HepG2 (cell line): Measurements from ENCODE around the gene LYRM4. TPM values are rescaled to one million over a fixed set of nuclear protein-coding genes. Genes with fewer than 3 reads are reported as not detected.

ENCODE experiments used
- ATAC-seq: fragments of 200-7000 bp; cut with Tn5 transposase; 3 replicates; pipeline ENCODE4 v1.9.1; 2020; ENCODE audit warnings: mild to moderate bottlenecking, moderate library complexity
- BruUV-seq: library from RNA; stranded (reverse); fragments of 400-500 nt; replicated peaks from 2 replicates; lab custom pipeline; 2021; lab: Mats Ljungman, UMichigan
- CTCF ChIA-PET: fragments of 300-600 bp; formaldehyde crosslinking; extraction: SDS; loops from one replicate; lab custom pipeline; 2021; ENCODE audit warnings: low total read pairs, inconsistent platforms, low intra/inter-chr PET ratio; lab: Yijun Ruan, JAX
- POLR2A ChIA-PET: fragments of 350-600 bp; sonication (Branson Sonifier 250); formaldehyde crosslinking; loops from one replicate; lab custom pipeline; 2020; ENCODE audit warnings: antibody characterized with exemption, inconsistent platforms; lab: Yijun Ruan, JAX
- DNase-seq: peaks from one replicate; pipeline ENCODE4 v3.0.0-alpha.2; 2015; ENCODE audit warnings: low spot score
- FAIRE-seq: peaks from 3 replicates; lab custom pipeline; 2011; peaks lifted over from hg19 to GRCh38; lab: Jason Lieb, UNC
- H2AFZ ChIP-seq: one replicate; pipeline ENCODE4 v1.6.1; 2011; ENCODE audit warnings: low read length, inconsistent platforms
- H3K27ac ChIP-seq: fragments of 300-600 bp; 3 replicates; pipeline ENCODE4 v1.8.0; 2011; ENCODE audit warnings: mixed run types, mild to moderate bottlenecking, mixed read lengths, low read length, inconsistent platforms; ENCODE audit not compliant: insufficient read depth; ENCODE audit errors: extremely low read length
- H3K27me3 ChIP-seq, 2 experiments: fragments of 200-600 bp in 1 of 2; 2 replicates in 1 of 2; 3 replicates in 1 of 2; pipeline versions ENCODE4 v1.6.0 to v1.8.0; 2011; ENCODE audit warnings: low read length in 2 of 2, mild to moderate bottlenecking in 2 of 2, moderate library complexity in 2 of 2, inconsistent platforms in 1 of 2; ENCODE audit not compliant: insufficient read depth in 2 of 2, control insufficient read depth in 1 of 2
- H3K36me3 ChIP-seq, 2 experiments: fragments of 200-600 bp in 1 of 2; replicated peaks in 1 of 2; 2 replicates in 1 of 2; 3 replicates in 1 of 2; pipeline versions ENCODE4 v1.5.1 to v1.8.0; 2011; ENCODE audit warnings: low read length in 2 of 2, inconsistent platforms in 1 of 2; ENCODE audit not compliant: insufficient read depth in 2 of 2, control insufficient read depth in 1 of 2
- H3K4me1 ChIP-seq: 2 replicates; pipeline ENCODE4 v1.5.1; 2012; ENCODE audit warnings: low read length, inconsistent platforms; ENCODE audit not compliant: insufficient read depth
- H3K4me2 ChIP-seq: 2 replicates; pipeline ENCODE4 v1.6.0; 2011; ENCODE audit warnings: low read depth, low read length, inconsistent platforms
- H3K4me3 ChIP-seq, 3 experiments: fragments of 200-600 bp in 1 of 3; sonication (generic), shearing (Covaris generic) in 1 of 3; replicated peaks in 1 of 3; 2 replicates each; pipeline ENCODE4 v1.5.1; 2011 to 2016; ENCODE audit warnings: low read length in 3 of 3, inconsistent platforms in 2 of 3, low read depth in 2 of 3, mild to moderate bottlenecking in 2 of 3, control low read depth in 1 of 3, mixed read lengths in 1 of 3; ENCODE audit not compliant: insufficient read depth in 1 of 3
- H3K79me2 ChIP-seq: one replicate; pipeline ENCODE4 v1.6.1; 2011; ENCODE audit warnings: low read length, inconsistent platforms; ENCODE audit not compliant: insufficient read depth
- H3K9ac ChIP-seq: 2 replicates; pipeline ENCODE4 v1.6.0; 2011; ENCODE audit warnings: mild to moderate bottlenecking, low read depth, low read length, inconsistent platforms; ENCODE audit not compliant: insufficient read depth
- H3K9me3 ChIP-seq: 2 replicates; pipeline ENCODE4 v1.5.1; 2012; ENCODE audit warnings: mild to moderate bottlenecking, low read length
- H4K20me1 ChIP-seq: 2 replicates; pipeline ENCODE4 v1.6.0; 2011; ENCODE audit warnings: inconsistent platforms, mild to moderate bottlenecking, low read length, moderate library complexity; ENCODE audit not compliant: insufficient read depth
- ASH2L ChIP-seq: fragments of 300-600, 200-600 bp; sonication (generic); IDR thresholded peaks from 2 replicates; pipeline ENCODE4 v1.7.0; 2017; ENCODE audit warnings: low read depth, mild to moderate bottlenecking, moderate library complexity, mixed read lengths, low read length; ENCODE audit not compliant: insufficient read length
- DNMT3B ChIP-seq: conservative IDR thresholded peaks from 2 replicates; pipeline ENCODE4 v1.6.1; 2016; ENCODE audit warnings: missing biosample characterization, control low read depth
- HCFC1 ChIP-seq: fragments of 150-350 bp; IDR thresholded peaks from 2 replicates; pipeline ENCODE4 v1.6.1; 2014; ENCODE audit warnings: low read depth, low read length
- KDM2A ChIP-seq: sonication (generic); formaldehyde crosslinking; IDR thresholded peaks from 2 replicates; pipeline ENCODE4 v1.4.0; 2020; ENCODE audit warnings: low read depth, missing genetic modification reagents, borderline replicate concordance
- NR2C2 ChIP-seq: sonication (generic); formaldehyde crosslinking; IDR thresholded peaks from 2 replicates; pipeline ENCODE4 v1.4.0; 2020; ENCODE audit warnings: missing genetic modification reagents, mild to moderate bottlenecking, moderate library complexity, borderline replicate concordance
- PITX1 ChIP-seq: sonication (generic); formaldehyde crosslinking; IDR thresholded peaks from 2 replicates; pipeline ENCODE4 v1.5.1; 2020; ENCODE audit warnings: mild to moderate bottlenecking, missing genetic modification reagents
- SPEN ChIP-seq: sonication (generic); formaldehyde crosslinking; IDR thresholded peaks from 2 replicates; pipeline ENCODE4 v1.5.1; 2020; ENCODE audit warnings: low read depth, mild to moderate bottlenecking, missing genetic modification reagents
- ZNF572 ChIP-seq: sonication (generic); formaldehyde crosslinking; IDR thresholded peaks from 2 replicates; pipeline ENCODE4 v1.5.1; 2020; ENCODE audit warnings: mild to moderate bottlenecking, missing genetic modification reagents
- ZNF660 ChIP-seq: sonication (generic); formaldehyde crosslinking; IDR thresholded peaks from 2 replicates; pipeline ENCODE4 v1.5.1; 2020; ENCODE audit warnings: mild to moderate bottlenecking, low read depth, missing genetic modification reagents, borderline replicate concordance
- ZNF839 ChIP-seq: sonication (generic); formaldehyde crosslinking; IDR thresholded peaks from 2 replicates; pipeline ENCODE4 v1.4.0; 2020; ENCODE audit warnings: missing genetic modification reagents, mild to moderate bottlenecking, borderline replicate concordance
- ZSCAN25 ChIP-seq: sonication (generic); formaldehyde crosslinking; IDR thresholded peaks from 2 replicates; pipeline ENCODE4 v1.8.0; 2022; ENCODE audit warnings: mild to moderate bottlenecking, missing genetic modification reagents
- ZSCAN31 ChIP-seq: sonication (generic); formaldehyde crosslinking; IDR thresholded peaks from 2 replicates; pipeline ENCODE4 v1.5.0; 2020; ENCODE audit warnings: low read depth, mild to moderate bottlenecking, missing genetic modification reagents
- WGBS: methylation state at CpG from one replicate; pipeline ENCODE4 v1.1.6; 2017; ENCODE audit warnings: low lambda C conversion rate; 5-methylcytosine and 5-hydroxymethylcytosine counted together
- in situ Hi-C: cut with HindIII; loops from 2 replicates; pipeline ENCODE4 v1.10.0; 2017; ENCODE audit warnings: low pct_unique_long_range_greater_than_20kb; ENCODE audit not compliant: extremely low pct_ligation_motif_present
- intact Hi-C: fragments of 100-400 bp; cut with micrococcal nuclease; formaldehyde crosslinking; loops from one replicate; pipeline ENCODE4 v1.10.0; 2022; ENCODE audit not compliant: unreplicated experiment
- polyA plus RNA-seq, 8 experiments: library from polyadenylated mRNA; depleted of rRNA in 3 of 8; stranded (reverse) in 7 of 8; unstranded in 1 of 8; fragments of >200 nt; fragmentation: Illumina TruSeq in 4 of 8; extraction: Trizol in 4 of 8; gene quantifications; 2 replicates each; pipeline versions ENCODE4 v1.2.1 to v1.2.3, GENCODE V29; 2011 to 2016; ENCODE audit warnings: low read depth in 4 of 8, missing spikeins in 1 of 8, mixed read lengths in 1 of 8; ENCODE audit not compliant: insufficient read depth in 1 of 8
- total RNA-seq, 5 experiments: library from RNA; depleted of rRNA; stranded (reverse); fragments of >200 nt; fragmentation: Illumina TruSeq; extraction: Trizol; gene quantifications; 2 replicates each; pipeline ENCODE4 v1.2.3, GENCODE V29; 2016; ENCODE audit warnings: low read depth in 1 of 5
- TF ChIP-seq, protein P1 (sequence below): IDR thresholded peaks from 2 replicates; pipeline ENCODE4 v1.6.1; 2012; ENCODE audit warnings: low read length, improper control_type of control experiment

LYRM4 gene
- total and polyA plus RNA-seq, 2 of the 13 experiments (the other 11 are each of a cell fraction or from before 2014, with no cell fraction given), result 64.6 to 67.5 TPM

DNA sequence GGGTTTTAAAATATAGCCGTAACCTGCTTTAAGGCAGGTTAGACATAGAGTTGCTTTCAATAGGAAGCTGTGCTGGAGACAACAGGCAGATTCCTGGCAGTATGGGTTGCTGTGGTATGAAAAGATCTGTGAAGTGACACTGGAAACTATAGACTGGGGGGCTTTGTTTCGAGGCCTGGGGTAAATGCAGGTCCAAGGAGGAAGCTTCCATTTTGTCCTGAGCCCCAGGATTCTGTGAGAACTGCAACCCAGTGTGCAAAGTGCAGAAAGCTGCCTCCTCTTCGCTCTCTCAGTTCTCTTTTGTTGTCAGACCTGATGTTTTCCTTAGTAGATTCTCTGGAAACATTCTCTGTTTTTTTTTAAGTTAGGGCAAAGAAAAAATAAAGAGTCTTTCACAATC lies 86.9 kb downstream of the LYRM4 start:
- H4K20me1 ChIP-seq, result no peaks in the 10 kb centered on the region
- CTCF ChIA-PET, result no interaction called here
- no peak overlapping the region for H3K4me2 ChIP-seq
- H2AFZ ChIP-seq, result no peak overlapping the region
- no peak for ATAC-seq
- no peaks in the 10 kb centered on the region for H3K27me3 ChIP-seq
- TF ChIP-seq NR2C2 (no peak), ZNF572 (no peak), SPEN (CRISPR knock-in tag) (no peak), DNMT3B (CRISPR knock-in tag) (no peak)
- TF ChIP-seq, all 625 proteins: peak for 0
- intact Hi-C loops (no loop called here), in situ Hi-C loops (no loop called here)
- WGBS, result 95% methylated on average over 3 of the region's 3 CpGs
- no peaks in the 10 kb centered on the region for H3K4me1 ChIP-seq
- H3K27ac ChIP-seq, result no peak overlapping the region
- no peaks in the 10 kb centered on the region for H3K79me2 ChIP-seq
- H3K4me3 ChIP-seq, result no peak overlapping the region
- POLR2A ChIA-PET, result no interaction called here
- DNase-seq (no peak), FAIRE-seq (no peak)
- BruUV-seq, result no TSS peak
- no peaks in the 10 kb centered on the region for H3K9me3 ChIP-seq
- no peak overlapping the region for H3K9ac ChIP-seq
- 0 out of 5 replicates have a peak, but pooled peaks cover 0 to 1% of the 10 kb centered on the region in 2 experiments for H3K36me3 ChIP-seq

DNA sequence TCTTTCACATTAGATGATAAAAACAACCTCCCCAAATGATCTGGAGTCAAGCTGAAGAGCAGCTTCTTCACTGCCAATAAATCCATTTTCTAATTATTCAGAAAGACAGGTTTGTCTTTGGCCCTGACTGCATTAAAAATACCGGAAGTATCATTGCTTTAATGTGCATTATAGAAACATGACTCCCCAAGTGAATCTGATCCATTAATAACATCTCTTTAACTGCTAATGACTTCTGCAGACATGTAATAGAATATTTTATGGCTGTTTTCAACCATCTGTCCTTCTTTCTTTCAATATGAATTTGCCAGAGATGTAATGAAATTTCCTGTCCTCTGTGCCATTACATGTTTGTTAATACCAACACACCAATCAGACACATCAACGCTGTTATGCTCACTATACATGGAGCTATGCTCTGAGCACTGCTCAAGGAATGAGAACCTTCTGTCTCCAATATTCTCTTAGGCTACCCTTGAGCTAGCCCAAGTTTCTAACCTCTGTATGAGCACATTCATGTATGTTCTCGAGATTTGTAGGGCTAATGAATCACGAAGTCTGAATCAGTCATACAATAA lies 87.8 kb downstream of the LYRM4 start:
- no peak overlapping the region for H3K4me2 ChIP-seq
- ChIA-PET POLR2A (no interaction called here), CTCF (no interaction called here)
- H3K36me3 ChIP-seq, result 0 out of 5 replicates have a peak, but pooled peaks cover 0 to 1% of the 10 kb centered on the region in 2 experiments
- intact Hi-C loops (no loop called here), in situ Hi-C loops (no loop called here)
- H2AFZ ChIP-seq, result no peak overlapping the region
- no peak overlapping the region for H3K9ac ChIP-seq
- H3K27ac ChIP-seq, result no peak overlapping the region
- no peaks in the 10 kb centered on the region for H3K9me3 ChIP-seq
- H3K27me3 ChIP-seq, result no peaks in the 10 kb centered on the region
- ATAC-seq, result no peak
- no TSS peak for BruUV-seq
- H4K20me1 ChIP-seq, result no peaks in the 10 kb centered on the region
- no peak overlapping the region for H3K4me3 ChIP-seq
- H3K79me2 ChIP-seq, result no peaks in the 10 kb centered on the region
- no peak for FAIRE-seq
- WGBS, result 91% methylated on average over 4 of the region's 4 CpGs
- no peak for DNase-seq
- TF ChIP-seq ZNF839 (CRISPR knock-in tag), result no peak
- no peak for TF ChIP-seq PITX1
- TF ChIP-seq ZSCAN25, result no peak
- TF ChIP-seq, protein P1, sequence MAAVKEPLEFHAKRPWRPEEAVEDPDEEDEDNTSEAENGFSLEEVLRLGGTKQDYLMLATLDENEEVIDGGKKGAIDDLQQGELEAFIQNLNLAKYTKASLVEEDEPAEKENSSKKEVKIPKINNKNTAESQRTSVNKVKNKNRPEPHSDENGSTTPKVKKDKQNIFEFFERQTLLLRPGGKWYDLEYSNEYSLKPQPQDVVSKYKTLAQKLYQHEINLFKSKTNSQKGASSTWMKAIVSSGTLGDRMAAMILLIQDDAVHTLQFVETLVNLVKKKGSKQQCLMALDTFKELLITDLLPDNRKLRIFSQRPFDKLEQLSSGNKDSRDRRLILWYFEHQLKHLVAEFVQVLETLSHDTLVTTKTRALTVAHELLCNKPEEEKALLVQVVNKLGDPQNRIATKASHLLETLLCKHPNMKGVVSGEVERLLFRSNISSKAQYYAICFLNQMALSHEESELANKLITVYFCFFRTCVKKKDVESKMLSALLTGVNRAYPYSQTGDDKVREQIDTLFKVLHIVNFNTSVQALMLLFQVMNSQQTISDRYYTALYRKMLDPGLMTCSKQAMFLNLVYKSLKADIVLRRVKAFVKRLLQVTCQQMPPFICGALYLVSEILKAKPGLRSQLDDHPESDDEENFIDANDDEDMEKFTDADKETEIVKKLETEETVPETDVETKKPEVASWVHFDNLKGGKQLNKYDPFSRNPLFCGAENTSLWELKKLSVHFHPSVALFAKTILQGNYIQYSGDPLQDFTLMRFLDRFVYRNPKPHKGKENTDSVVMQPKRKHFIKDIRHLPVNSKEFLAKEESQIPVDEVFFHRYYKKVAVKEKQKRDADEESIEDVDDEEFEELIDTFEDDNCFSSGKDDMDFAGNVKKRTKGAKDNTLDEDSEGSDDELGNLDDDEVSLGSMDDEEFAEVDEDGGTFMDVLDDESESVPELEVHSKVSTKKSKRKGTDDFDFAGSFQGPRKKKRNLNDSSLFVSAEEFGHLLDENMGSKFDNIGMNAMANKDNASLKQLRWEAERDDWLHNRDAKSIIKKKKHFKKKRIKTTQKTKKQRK, result no peak
- TF ChIP-seq HCFC1, result no peak
- no peak for TF ChIP-seq ZNF660
- TF ChIP-seq ZSCAN31 (CRISPR knock-in tag), result no peak
- no peak for TF ChIP-seq ASH2L
- no peak for TF ChIP-seq KDM2A
- H3K4me1 ChIP-seq, result no peaks in the 10 kb centered on the region
